K562 (cell line): Measurements from ENCODE around the gene FIBP. TPM values are rescaled to one million over a fixed set of nuclear protein-coding genes. Genes with fewer than 3 reads are reported as not detected.

Experiments used
- CTCF ChIP-seq, 3 experiments: IDR thresholded peaks in 2 of 3; conservative IDR thresholded peaks in 1 of 3; 2 replicates each; pipeline ENCODE4 v1.5.1; 2011 to 2012; ENCODE audit warnings: low read length in 3 of 3, mild to moderate bottlenecking in 3 of 3, control low read depth in 2 of 3, improper control_type of control experiment in 1 of 3, inconsistent platforms in 1 of 3, low read depth in 1 of 3, mixed read lengths in 1 of 3, moderate library complexity in 1 of 3; ENCODE audit not compliant: insufficient read depth in 2 of 3
- FOSL1 ChIP-seq: fragments of 200-800 bp; sonication (Bioruptor generic); conservative IDR thresholded peaks from 2 replicates; pipeline ENCODE4 v1.6.1; 2016; ENCODE audit warnings: missing genetic modification characterization, missing compliant biosample characterization
- MCM2 ChIP-seq: fragments of 450-650 bp; IDR thresholded peaks from 2 replicates; pipeline ENCODE4 v1.6.1; 2017; ENCODE audit warnings: low read depth, mild to moderate bottlenecking
- PTTG1 ChIP-seq: fragments of 450-650 bp; IDR thresholded peaks from 2 replicates; pipeline ENCODE4 v1.6.1; 2016; ENCODE audit warnings: low read depth, mild to moderate bottlenecking, missing genetic modification characterization, missing compliant biosample characterization
- PURB ChIP-seq: sonication (generic); formaldehyde crosslinking; IDR thresholded peaks from 2 replicates; pipeline ENCODE4 v1.9.0; 2021; ENCODE audit warnings: low read depth, mild to moderate bottlenecking, missing genetic modification reagents
- REST ChIP-seq, 2 experiments: fragments of 450-650 bp; formaldehyde crosslinking in 1 of 2; IDR thresholded peaks; 2 replicates each; pipeline versions ENCODE4 v1.4.0 to v1.6.1; 2014 to 2020; ENCODE audit warnings: mild to moderate bottlenecking in 2 of 2, borderline replicate concordance in 1 of 2, low read depth in 1 of 2
- U2AF1 ChIP-seq: fragments of 200-400 bp; formaldehyde crosslinking; optimal IDR thresholded peaks from 2 replicates; pipeline ENCODE3; 2017; ENCODE audit warnings: mild to moderate bottlenecking, low read depth, low read length, moderate library complexity
- ZKSCAN3 ChIP-seq: fragments of 250-450 bp; sonication (Bioruptor Pico); IDR thresholded peaks from 2 replicates; pipeline ENCODE4 v1.4.0; 2020
- ZNF785 ChIP-seq: fragments of 250-450 bp; sonication (Bioruptor Pico); IDR thresholded peaks from 2 replicates; pipeline ENCODE4 v1.4.0; 2020; ENCODE audit warnings: mild to moderate bottlenecking
- polyA plus RNA-seq, 8 experiments: library from polyadenylated mRNA; depleted of rRNA in 4 of 8; stranded (reverse) in 5 of 8; unstranded in 3 of 8; fragments of >200 nt; fragmentation: Nextera tagmentation in 2 of 8; fragmentation: Illumina TruSeq in 1 of 8; extraction: Ambion mirVana in 2 of 8; extraction: Trizol in 1 of 8; gene quantifications; 2 replicates each; pipeline versions ENCODE4 v1.2.1 to v1.2.3, GENCODE V29; 2011 to 2014; ENCODE audit warnings: inconsistent platforms in 1 of 8, missing spikeins in 1 of 8
- total RNA-seq, 7 experiments: library from RNA; depleted of rRNA in 6 of 7; stranded (reverse); fragments of >200 nt in 6 of 7; fragmentation: Illumina TruSeq in 2 of 7; extraction: Trizol in 2 of 7; gene quantifications; 2 replicates each; pipeline versions ENCODE4 v1.2.1 to v1.2.3, GENCODE V29; 2011 to 2021; ENCODE audit warnings: low replicate concordance in 1 of 7
- TF ChIP-seq, protein P1 (sequence below): IDR thresholded peaks from 2 replicates; pipeline ENCODE4 v1.6.1; 2014; ENCODE audit warnings: antibody characterized with exemption
- TF ChIP-seq, protein P2 (sequence below): fragments of 450-650 bp; formaldehyde crosslinking; IDR thresholded peaks from 2 replicates; pipeline ENCODE4 v1.4.0; 2020; ENCODE audit warnings: mild to moderate bottlenecking, moderate library complexity
- TF ChIP-seq, protein P3 (sequence below): fragments of 150-350 bp; conservative IDR thresholded peaks from 2 replicates; pipeline ENCODE4 v1.6.1; 2014; ENCODE audit warnings: low read length

Gene FIBP
- total and polyA plus RNA-seq, 9 of the 15 experiments (the other 6 are each of a cell fraction or from before 2014, with no cell fraction given), result 41.2 to 79.2 (median 48.6) TPM

DNA sequence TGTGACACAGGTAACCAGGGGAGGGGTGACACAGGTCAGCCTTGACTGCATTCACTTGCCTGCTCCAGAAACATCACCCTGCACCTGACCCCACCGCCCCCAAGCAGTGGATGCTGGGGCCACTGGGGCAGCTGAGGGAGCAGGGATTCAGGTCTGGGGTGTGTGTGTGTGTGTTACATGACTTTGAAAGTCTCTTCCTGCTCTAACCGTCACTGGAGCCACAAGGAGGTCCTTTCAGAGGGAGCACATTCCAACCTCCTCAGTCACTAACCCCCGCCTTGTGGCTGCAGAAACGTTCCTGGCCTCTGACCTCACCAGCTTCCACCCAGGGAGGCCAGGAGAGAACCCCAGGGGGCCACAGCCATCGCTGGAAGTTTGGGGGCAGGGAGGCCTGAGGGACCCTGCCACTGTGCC is 14.8 kb upstream of the FIBP start (continued):
- no peak for TF ChIP-seq ZKSCAN3 (CRISPR knock-in tag)
- TF ChIP-seq U2AF1, result no peak
- TF ChIP-seq FOSL1 (tag), result no peak
- no peak for TF ChIP-seq PTTG1 (tag)
- no peak for TF ChIP-seq CTCF (IDR thresholded peaks at IDR 0.05 in 2 of 3, conservative IDR thresholded peaks at IDR 0.05 in 1 of 3; ENCODE audit: insufficient read depth in 2 of 3, low read depth in 1 of 3, low read length in 3 of 3)
- no peak for TF ChIP-seq REST (IDR thresholded peaks at IDR 0.05; ENCODE audit: borderline replicate concordance)
- no peak for TF ChIP-seq REST (CRISPR knock-in tag; IDR thresholded peaks at IDR 0.05; ENCODE audit: low read depth)
- TF ChIP-seq ZNF785 (CRISPR knock-in tag), result no peak
- TF ChIP-seq, protein P1, sequence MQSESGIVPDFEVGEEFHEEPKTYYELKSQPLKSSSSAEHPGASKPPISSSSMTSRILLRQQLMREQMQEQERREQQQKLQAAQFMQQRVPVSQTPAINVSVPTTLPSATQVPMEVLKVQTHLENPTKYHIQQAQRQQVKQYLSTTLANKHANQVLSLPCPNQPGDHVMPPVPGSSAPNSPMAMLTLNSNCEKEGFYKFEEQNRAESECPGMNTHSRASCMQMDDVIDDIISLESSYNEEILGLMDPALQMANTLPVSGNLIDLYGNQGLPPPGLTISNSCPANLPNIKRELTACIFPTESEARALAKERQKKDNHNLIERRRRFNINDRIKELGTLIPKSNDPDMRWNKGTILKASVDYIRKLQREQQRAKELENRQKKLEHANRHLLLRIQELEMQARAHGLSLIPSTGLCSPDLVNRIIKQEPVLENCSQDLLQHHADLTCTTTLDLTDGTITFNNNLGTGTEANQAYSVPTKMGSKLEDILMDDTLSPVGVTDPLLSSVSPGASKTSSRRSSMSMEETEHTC, result no peak
- TF ChIP-seq, protein P2, sequence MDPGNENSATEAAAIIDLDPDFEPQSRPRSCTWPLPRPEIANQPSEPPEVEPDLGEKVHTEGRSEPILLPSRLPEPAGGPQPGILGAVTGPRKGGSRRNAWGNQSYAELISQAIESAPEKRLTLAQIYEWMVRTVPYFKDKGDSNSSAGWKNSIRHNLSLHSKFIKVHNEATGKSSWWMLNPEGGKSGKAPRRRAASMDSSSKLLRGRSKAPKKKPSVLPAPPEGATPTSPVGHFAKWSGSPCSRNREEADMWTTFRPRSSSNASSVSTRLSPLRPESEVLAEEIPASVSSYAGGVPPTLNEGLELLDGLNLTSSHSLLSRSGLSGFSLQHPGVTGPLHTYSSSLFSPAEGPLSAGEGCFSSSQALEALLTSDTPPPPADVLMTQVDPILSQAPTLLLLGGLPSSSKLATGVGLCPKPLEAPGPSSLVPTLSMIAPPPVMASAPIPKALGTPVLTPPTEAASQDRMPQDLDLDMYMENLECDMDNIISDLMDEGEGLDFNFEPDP (CRISPR knock-in tag), result no peak
- TF ChIP-seq, protein P3, sequence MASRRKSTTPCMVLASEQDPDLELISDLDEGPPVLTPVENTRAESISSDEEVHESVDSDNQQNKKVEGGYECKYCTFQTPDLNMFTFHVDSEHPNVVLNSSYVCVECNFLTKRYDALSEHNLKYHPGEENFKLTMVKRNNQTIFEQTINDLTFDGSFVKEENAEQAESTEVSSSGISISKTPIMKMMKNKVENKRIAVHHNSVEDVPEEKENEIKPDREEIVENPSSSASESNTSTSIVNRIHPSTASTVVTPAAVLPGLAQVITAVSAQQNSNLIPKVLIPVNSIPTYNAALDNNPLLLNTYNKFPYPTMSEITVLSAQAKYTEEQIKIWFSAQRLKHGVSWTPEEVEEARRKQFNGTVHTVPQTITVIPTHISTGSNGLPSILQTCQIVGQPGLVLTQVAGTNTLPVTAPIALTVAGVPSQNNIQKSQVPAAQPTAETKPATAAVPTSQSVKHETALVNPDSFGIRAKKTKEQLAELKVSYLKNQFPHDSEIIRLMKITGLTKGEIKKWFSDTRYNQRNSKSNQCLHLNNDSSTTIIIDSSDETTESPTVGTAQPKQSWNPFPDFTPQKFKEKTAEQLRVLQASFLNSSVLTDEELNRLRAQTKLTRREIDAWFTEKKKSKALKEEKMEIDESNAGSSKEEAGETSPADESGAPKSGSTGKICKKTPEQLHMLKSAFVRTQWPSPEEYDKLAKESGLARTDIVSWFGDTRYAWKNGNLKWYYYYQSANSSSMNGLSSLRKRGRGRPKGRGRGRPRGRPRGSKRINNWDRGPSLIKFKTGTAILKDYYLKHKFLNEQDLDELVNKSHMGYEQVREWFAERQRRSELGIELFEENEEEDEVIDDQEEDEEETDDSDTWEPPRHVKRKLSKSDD, result no peak
- no peak for TF ChIP-seq MCM2
- TF ChIP-seq PURB, result no peak
